D721Med (cell line): Measurements from ENCODE around the gene AKNAD1.
"Not testable (repeated sequence)": the region's sequence is repeated elsewhere in the genome, so short reads cannot be mapped to it uniquely, and the experiment has no call there.

Source experiments
- DNase-seq: peaks from one replicate; pipeline ENCODE4 v3.0.0; 2011; ENCODE audit warnings: low spot score; ENCODE audit not compliant: insufficient read length
- FAIRE-seq: peaks from 2 replicates; lab custom pipeline; 2011; peaks lifted over from hg19 to GRCh38; lab: Jason Lieb, UNC
- TF ChIP-seq, protein P1 (sequence below): IDR thresholded peaks from 2 replicates; pipeline ENCODE4 v1.5.1; 2012; ENCODE audit warnings: mild to moderate bottlenecking, control low read depth; ENCODE audit not compliant: insufficient read depth; ENCODE audit errors: missing control alignments

The AKNAD1 gene

DNA sequence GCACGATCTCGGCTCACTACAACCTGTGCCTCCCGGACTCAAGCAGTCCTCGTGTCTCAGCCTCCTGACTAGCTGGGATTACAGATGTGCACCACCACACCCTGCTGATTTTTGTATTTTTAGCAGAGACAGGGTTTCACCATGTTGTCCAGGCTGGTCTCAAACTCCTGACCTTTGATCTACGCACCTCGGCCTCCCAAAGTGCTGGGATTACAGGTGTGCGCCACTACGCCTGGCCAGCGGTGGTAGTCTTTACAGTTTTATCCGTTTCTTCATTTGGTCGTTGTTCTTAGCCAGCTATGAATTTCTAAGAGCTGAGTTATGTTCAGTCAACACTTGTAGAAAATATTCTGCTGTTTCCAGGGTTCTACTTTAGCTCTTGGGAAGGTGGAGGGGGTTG, 53.3 kb downstream of the AKNAD1 start:
- FAIRE-seq (no peak), DNase-seq (no peak)

DNA sequence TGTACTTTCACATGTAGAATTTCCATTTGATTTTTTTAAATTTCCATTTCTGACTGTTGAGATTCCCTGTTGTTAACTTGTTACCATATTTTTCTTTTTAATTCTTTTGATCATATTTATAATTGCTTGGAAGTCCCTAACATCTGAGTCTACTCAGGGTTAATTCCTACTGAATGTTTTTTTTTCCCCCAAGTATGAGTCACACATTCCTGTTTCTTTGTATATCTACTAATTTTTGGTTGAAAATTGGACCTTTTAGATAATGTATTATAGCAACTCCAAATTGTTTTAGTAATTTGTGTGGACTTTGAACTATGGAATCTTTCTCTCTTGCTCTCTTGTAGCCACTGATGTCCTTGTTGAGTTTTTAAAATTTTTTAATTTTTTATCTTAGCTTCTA, 55.8 kb downstream of the AKNAD1 start:
- FAIRE-seq: no peak
- TF ChIP-seq, protein P1, sequence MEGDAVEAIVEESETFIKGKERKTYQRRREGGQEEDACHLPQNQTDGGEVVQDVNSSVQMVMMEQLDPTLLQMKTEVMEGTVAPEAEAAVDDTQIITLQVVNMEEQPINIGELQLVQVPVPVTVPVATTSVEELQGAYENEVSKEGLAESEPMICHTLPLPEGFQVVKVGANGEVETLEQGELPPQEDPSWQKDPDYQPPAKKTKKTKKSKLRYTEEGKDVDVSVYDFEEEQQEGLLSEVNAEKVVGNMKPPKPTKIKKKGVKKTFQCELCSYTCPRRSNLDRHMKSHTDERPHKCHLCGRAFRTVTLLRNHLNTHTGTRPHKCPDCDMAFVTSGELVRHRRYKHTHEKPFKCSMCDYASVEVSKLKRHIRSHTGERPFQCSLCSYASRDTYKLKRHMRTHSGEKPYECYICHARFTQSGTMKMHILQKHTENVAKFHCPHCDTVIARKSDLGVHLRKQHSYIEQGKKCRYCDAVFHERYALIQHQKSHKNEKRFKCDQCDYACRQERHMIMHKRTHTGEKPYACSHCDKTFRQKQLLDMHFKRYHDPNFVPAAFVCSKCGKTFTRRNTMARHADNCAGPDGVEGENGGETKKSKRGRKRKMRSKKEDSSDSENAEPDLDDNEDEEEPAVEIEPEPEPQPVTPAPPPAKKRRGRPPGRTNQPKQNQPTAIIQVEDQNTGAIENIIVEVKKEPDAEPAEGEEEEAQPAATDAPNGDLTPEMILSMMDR: no peak
- DNase-seq: no peak

More for the DNA sequence above, 53.3 kb downstream of the AKNAD1 start:
- TF ChIP-seq, protein P1: no peak

DNA sequence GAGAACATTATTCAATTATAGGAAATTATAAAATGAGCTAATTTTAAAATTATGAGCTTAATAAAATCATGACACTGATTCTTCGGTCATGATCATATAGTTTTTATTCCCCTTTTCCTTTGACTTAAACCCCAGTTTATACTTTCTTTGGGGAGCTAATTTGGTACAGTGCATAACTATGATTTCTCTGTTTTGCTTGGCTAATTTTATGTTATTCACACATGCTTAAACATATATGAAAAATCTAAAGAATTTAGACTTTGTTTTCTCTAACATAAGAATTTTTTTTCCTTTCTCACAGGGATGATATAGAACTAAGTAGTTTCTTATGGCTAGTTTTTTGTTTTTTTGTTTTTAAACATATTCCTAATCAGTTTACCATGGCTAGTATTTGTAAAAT, 57.9 kb downstream of the AKNAD1 start:
- DNase-seq (no peak), FAIRE-seq (no peak)
- TF ChIP-seq, protein P1: no peak

DNA sequence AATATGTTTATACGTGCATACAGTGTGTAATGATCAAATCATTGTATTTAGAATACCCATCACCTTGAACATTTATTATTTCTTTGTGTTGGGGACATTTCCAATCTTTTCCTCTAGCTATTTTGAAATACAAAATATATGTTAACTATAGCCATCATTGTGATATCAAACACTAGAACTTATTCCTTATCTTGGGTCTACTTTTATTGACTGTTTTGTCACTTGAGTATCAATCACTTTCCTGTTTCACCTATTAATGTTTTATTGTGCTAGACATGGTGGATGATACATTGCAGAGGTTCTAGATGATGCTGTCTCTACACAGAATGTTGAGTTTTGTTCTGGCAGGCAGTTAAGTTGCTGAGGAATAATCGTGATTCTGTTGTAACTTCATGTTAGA, 64.5 kb downstream of the AKNAD1 start:
- TF ChIP-seq, protein P1: no peak
- peak; percentile 6 for FAIRE-seq
- DNase-seq: no peak

DNA sequence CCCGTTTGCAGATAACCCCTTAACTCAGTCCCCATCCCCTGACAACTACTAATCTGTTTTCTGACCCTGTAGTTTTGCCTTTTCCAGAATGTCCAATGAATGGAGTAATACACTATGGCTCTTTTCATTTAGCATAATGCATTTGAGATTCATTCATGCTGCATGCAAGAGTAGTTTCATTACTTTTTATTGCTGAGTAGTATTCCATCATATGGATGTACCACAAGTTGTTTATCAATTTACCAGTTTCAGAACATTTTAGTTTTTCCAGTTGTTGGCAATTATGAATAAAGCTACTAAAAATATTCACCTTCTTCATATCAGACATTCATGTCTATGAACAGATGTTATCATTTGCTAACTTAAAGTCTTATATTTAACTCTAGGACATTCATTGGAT, 65.1 kb downstream of the AKNAD1 start:
- FAIRE-seq (no peak), DNase-seq (no peak)
- TF ChIP-seq, protein P1: no peak

DNA sequence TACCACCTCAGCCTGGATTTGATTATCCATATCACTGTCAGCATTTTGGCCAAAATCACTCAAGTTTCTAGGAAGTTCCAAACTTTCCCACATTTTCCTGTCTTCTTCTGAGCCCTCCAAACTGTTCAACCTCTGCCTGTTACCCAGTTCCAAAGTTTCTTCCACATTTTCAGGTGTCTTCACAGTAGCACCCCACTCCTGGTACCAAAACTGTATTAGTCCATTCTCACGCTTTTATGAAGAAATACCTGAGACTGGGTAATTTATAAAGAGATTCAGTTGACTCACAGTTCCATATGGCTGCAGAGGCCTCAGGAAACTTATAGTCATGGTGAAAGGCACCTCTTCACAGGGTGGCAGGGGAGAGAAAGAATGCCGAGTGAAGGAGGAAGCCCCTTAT, 71.0 kb downstream of the AKNAD1 start:
- DNase-seq (no peak), FAIRE-seq (no peak)
- TF ChIP-seq, protein P1: no peak

DNA sequence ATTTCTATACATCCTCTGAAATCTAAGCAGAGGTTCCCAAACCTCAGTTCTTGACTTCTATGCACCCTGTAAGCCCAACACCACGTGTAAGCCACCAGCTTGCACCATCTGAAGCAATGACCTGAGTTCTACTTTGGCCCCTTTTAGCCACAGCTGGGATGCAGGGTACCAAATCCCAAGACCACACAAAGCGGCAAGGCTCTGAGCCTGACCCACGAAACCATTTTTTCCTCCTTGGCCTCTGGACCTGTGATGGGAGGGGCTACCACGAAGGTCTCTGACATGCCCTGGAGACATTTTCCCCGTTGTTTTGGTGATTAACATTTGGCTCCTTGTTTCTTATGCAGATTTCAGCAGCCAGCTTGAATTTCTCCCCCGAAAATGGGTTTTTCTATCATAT, 71.6 kb downstream of the AKNAD1 start:
- FAIRE-seq (no peak), DNase-seq (no peak)
- TF ChIP-seq, protein P1: no peak

DNA sequence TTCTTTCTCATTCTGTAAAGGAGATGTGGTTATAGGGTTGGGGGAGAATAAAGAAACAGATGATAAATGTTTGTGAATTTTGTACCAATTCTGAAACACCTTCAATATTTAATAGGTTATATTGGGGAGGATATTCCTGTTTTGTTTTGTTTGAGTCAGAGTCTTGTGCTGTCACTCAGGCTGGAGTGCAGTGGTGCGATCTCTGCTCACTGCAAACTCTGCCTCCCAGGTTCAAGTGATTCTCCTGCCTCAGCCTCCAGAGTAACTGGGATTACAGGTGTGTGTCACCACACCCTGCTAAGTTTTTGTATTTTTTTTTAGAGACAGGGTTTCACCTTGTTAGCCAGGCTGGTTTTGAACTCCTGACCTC, 75.3 kb downstream of the AKNAD1 start:
- not testable (repeated sequence) for FAIRE-seq, DNase-seq
